Kidney glomerular epithelial cell (primary cell): ENCODE data around the gene ARSG.
"Not testable (repeated sequence)": the region's sequence is repeated elsewhere in the genome, so short reads cannot be mapped to it uniquely, and the experiment has no call there.

Source experiments
- DNase-seq: peaks from one replicate; lab custom pipeline; 2025; lab: John Stamatoyannopoulos, UW

ARSG gene

DNA sequence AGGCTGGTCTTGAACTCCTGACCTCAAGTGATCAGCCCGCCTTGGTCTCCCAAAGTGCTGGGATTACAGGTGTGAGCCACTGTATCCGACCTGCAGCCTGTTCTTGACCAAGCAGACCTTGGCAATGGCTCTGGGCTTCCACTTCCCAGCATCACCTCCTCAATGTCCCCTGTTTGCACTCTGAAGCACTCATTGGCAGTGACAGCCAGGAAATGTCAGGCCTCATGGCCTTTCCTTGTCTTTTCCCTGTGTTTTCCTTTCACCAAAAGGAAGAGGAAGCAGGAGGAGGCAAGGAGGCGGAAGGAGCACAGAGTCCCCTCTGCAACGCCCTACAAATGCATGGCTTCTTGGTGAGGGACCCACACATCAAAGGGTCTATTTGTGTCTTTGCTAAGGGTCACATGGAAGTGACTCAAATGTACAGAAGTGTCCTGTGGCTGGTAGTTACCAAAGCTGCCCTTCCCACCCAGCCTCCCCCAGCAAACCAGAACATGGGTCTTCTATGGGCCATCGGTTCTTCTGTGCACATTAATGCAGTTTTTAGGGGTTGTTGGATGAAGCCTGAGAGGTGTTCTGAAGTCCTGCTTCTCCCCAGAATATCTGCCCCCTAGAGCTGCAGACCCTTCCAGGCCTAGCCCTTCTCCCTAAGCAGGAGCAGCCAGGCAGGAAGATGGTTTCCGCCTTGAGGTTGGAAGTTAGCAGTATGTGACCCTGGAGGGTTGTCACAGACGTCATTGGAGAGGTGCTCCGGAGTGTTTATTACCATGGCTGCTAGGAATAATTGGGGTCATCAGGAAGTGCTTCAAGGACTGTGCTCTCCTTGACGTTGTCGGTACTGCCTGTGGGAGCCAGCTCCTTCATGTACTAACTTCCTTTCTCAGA is 105.2 kb downstream of the ARSG start:
- DNase-seq: no peak

DNA sequence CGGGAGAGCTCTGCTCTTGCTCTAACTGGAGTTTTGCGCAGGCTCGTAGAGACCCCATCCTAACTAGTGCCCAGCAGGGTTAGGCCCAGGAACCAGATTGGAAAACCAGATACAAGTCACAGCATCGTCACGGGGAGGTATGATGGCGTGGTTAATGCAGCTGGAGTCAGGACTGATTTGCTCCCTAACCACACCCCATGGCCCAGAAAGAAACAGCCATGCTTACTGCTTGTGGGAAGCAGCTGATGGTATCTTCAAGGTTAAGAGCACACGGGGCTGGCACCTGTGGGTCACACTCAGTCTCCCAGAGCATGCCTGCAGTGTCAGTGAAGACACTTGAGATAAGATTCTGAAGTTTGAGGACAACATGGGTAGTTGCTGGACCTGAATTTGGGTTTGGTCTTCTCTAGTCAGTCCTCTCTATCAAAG is 105.8 kb downstream of the ARSG start:
- DNase-seq: no peak

DNA sequence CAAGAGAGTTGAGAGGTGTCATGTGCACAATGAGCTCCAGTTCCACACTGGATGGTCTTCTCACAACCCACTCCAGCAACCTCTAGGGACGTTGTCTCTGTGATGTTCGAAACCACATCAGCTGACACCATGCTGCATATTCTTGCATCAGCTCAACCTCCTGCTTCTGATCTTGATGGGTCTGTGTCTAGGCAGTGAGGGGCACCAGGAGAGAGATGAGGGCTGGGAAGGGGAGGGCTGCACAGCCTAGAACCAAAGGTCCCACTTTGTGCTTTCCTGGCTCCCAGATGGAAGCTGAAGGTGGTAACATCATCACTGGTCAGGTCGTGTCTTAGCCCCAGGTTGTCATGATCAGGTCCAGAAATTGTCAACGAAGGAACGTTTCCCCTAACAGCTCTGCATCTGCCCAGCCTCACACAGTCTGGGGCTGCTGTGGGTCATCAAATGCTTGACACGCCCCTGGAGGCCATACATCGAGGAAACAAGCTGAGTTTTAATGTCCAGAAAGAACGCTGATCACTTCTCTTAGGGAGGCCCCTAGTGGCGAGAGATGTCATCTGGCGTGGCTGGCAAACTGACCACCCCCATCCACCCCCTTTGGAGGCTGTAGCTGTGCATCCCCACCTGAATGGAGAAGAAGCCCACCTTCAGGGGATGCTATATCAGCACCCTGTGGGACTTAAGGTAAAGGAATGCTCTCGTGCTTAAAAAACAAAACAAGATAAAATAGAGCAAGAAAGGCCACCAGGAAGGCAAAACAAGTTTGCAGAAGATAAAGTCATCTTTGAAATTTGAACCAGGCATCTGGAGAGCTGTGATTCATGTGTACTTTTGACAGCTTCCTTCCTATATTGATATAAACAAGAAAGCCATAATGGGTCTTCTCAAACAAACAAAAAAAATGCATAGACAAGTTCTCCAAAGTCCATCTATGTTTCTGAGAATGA is 107.7 kb downstream of the ARSG start:
- DNase-seq: peak; percentile 27

DNA sequence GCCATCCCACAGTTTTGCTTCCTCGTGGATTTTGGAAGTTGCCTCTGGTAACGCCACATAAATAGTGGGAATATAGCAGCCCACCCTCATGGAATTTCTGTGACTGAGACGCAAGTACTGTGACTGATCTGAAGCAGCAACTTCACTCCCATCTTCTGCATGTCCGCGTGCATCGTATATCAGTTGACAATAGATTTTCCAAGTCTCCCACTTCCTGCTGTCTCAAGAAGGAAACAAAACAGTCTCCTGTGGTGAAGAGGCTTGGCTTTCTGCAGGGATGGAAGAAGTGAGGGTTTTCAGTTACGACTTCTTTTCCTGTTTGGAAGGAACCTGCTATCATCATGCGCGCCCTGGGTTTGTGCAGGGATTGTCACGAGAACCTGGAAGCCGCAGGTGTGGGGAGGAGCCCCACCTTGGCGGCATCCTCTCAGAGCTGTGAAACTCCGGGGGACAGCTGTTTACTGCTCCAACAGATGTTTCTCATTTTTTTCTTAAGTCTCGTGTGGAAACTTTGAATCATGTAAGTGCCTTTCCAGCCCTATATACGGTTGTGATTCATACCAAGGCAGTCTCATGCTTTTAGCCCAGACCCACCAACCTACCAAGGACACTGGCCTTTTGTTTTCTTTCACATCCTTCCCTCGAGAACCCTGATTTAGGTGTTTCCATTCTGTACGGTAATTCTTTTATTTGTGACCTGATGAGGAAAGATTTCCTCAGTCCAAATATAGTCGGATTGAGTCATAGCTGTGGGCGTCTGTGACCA is 108.5 kb downstream of the ARSG start:
- no peak for DNase-seq

DNA sequence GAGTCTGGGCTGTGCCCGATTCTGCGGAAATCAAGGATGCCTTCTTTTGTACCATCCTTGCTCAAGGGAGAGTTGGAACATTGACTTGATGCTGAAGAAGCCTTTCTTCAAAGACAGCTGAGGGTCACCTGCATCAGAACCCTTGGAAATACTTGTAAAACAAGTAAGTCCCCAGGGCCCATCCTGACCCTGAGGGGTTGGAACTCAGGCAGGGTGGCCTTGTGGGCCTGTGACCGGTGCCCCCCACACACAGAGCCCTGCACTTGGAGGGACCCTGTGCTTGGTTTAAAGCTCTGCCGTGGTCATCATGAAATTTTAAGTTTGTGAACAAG is 109.1 kb downstream of the ARSG start:
- no peak for DNase-seq

DNA sequence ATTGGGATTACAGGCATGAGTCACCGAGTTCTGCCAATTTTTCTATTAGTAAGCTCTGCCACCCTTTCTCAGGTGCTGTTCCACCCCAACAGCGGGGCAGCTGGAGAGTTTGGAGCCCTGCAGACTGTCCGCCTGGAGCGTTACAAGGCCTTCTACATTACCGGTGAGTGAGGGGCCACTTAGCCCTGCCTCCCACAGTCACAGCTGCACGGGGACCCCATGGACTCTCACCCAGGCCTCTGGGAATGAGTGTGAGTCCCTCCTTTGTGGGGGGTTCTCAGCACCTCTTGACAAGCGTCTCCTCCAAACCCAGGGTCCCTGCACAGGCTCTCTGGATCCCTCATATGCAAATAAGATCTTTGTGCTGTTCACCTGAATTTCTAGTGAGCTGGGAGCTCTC is 110.0 kb downstream of the ARSG start:
- DNase-seq: no peak

DNA sequence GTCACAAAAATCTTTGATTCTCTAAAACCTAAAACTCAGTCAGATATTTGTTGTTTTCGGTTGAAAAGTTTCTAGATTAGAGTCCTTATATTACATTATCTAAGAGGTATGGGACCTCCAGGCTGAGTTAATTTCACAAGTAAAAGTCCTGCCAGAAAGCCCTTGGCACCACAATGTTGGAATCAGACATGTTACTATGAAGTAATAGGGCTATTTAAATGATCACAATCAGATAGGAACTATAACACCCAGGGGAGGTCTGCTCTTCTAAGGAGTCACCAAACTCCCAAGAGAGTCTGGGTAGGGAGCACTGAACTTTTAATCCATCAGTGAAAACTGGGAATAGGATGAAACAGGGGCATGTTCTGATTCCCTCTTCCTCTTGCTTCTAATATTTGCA is 111.8 kb downstream of the ARSG start:
- DNase-seq: no peak

DNA sequence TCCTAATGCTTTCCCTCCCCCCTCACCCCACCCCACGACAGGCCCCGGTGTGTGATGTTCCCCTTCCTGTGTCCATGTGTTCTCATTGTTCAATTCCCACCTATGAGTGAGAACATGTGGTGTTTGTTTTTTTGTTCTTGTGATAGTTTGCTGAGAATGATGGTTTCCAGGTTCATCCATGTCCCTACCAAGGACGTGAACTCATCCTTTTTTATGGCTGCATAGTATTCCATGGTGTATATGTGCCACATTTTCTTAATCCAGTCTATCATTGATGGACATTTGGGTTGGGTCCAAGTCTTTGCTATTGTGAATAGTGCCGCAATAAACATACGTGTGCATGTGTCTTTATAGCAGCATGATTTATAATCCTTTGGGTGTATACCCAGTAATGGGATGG is 112.5 kb downstream of the ARSG start:
- DNase-seq: not testable (repeated sequence)

DNA sequence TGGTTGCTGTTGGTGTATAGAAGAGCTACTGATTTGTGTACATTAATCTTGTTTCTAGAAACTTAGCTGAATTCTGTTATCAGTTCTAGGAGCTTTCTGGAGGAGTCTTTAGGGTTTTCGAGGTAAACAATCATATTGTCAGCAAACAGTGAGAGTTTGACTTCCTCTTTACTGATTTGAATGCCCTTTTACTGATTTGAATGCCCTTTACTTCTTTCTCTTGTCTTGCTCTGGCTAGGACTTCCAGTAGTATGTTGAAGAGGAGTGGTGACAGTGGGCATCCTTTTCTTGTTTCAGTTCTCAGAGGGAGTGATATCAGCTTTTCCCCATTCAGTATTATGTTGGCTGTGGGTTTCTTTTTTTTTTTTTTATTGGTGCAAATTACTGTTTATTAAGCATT is 116.4 kb downstream of the ARSG start:
- not testable (repeated sequence) for DNase-seq

DNA sequence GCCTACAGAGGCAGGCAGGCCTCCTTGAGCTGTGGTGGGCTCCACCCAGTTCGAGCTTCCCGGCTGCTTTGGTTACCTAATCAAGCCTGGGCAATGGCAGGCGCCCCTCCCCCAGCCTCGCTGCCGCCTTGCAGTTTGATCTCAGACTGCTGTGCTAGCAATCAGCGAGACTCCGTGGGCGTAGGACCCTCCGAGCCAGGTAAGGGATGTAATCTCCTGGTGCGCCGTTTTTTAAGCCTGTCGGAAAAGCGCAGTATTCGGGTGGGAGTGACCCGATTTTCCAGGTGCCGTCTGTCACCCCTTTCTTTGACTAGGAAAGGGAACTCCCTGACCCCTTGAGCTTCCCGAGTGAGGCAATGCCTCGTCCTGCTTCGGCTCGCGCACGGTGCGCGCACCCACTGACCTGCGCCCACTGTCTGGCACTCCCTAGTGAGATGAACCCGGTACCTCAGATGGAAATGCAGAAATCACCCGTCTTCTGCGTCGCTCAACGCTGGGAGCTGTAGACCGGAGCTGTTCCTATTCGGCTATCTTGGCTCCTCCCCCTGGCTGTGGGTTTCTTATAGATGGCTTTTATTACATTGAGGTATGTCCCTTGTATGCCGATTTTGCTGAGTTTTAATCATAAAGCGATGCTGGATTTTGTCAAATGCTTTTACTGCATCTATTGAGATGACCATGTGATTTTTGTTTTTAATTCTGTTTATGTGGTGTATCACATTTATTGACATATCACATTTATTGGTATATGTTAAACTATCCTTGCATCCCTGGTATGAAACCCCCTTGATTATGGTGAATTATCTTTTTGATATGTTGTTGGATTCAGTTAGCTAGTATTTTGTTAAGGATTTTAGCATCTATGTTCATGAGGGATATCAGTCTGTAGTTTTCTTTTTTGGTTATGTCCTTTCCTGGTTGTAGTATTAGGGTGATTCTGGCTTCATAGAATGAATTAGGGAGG is 122.6 kb downstream of the ARSG start:
- DNase-seq: not testable (repeated sequence)

DNA sequence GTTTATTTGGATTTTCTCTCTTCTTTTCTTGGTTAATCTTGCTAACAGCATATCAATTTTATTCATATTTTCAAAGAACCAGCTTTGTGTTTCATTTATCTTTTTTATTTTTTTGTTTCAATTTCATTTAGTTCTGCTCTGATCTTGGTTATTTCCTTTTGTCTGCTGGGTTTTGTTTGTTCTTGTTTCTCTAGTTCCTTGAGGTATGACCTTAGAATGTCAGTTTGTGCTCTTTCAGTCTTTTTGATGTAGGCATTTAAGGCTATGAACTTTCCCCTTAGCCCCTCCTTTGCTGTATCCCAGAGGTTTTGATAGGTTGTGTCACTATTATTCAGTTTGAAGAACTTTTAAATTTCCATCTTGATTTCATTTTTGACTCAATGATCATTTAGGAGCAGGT is 123.6 kb downstream of the ARSG start:
- DNase-seq: not testable (repeated sequence)

DNA sequence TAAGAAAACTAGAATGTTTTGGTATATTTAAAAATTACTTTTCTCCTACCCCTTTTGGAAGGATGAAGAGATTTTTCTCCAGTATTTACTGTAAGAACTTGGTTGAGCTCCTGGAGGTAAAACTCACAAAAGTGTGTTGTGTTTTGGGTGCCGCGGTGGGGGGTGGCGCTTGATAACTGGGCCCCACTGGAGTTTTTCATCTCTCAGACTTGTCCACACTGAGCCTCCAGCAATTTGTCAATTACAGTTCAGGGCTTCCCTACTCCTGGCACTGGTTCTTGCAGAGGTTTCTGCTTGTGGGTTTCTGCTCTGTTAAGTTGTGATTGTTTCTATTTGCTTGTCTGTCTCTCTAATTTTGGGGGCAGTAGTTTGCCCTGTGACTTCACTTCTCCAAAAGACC is 126.0 kb downstream of the ARSG start:
- no peak for DNase-seq

DNA sequence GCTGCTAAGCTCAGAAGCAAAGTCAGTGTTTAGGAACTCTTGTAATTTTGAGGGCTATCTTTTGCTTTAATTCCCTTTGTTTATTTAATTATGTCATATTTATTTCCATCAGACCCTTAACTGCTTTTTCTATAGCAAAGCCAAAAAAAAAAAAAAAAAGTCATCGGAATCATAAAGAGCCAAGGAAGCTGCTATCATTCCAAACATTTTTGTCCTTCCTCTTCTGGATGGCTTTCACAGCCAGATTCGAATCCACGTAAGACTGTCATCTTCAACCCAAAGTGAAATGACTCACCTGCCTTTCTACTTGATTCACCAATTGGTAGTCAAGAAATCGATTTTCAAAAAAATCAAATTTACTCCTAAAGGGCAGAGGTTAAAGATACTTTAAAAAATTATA is 127.6 kb downstream of the ARSG start:
- DNase-seq: no peak

DNA sequence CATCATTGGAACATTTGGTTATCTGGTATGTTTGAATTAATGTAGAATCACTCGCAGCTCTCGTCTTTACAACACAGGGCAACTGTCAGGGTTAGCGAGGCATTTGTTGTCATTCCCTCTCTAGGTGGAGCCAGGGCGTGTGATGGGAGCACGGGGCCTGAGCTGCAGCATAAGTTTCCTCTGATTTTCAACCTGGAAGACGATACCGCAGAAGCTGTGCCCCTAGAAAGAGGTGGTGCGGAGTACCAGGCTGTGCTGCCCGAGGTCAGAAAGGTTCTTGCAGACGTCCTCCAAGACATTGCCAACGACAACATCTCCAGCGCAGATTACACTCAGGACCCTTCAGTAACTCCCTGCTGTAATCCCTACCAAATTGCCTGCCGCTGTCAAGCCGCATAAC is 128.8 kb downstream of the ARSG start:
- DNase-seq: no peak

DNA sequence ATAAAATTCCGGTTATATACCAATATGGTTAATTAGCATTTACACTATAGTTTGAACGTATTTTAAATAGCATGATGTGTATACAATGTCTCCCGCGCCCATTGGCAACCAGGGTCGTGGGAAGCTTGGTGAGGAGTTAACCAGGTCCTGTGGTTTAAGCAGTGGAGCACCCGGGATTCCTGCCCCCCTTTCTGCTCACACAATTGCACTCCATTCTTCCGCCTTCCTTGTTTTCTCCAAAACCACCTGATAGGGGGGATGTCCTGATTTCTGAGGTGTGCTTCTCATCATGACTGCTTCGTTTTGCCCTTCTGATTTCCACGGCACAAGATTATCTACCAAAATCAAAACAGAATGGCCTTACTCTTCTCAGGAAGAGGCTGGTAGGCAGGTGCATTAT is 130.2 kb downstream of the ARSG start:
- DNase-seq: no peak

DNA sequence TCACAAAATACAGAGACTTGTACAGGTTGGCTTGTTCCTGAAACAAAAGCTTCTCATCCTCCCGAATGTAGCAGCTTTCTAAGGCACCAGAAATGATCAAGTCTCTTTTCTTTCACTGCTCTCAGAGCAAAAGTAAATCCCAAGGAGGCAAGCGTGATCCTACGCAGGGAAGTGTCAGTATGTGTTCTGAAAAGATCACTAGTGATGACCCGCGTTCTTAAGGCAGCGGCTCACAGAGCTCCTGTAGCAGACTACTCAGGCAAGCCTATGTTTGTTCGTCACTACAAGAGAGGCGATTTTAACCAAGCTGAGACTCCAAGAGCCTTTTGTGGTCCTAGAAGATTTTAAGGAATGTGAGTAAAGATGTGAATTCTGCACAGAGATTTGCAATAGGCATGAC is 131.5 kb downstream of the ARSG start:
- DNase-seq: no peak

DNA sequence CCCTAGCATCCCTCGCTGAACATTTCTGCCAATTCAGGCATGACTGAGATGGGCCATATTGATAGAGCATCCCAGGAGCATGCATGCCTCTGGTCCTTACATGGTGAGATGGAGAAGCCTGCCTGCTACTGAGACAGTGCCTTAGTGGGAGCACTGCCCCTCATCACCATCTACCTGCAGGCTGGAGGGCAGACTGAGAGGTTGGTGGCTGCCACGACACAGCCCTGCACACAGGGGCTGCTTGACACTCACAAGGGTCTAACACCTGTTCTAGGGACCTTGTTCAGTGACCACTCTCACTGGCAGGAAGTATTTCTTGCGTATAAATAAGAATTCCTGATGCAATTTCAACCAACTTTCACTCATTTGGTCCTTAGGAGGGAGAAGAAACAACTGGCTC is 132.0 kb downstream of the ARSG start:
- DNase-seq: no peak

DNA sequence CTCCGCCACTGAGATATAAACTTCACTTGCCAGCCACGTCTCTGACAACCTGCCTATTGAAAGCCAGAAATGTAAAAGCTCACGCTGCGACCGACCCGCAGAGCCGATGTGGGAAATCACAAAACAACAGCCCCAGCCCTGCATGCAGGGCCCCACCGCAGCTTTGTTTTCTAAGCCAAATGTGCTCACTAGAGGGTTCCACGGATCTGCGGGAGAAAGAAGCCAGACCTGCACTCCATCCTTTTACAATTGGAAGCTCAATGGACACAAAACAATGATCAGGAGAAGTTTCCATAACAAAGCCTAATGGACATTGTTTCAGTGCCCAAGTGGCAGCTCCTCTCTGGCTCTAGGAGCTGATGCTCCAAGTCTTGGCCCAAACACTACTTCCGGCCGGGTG is 132.9 kb downstream of the ARSG start:
- no peak for DNase-seq

DNA sequence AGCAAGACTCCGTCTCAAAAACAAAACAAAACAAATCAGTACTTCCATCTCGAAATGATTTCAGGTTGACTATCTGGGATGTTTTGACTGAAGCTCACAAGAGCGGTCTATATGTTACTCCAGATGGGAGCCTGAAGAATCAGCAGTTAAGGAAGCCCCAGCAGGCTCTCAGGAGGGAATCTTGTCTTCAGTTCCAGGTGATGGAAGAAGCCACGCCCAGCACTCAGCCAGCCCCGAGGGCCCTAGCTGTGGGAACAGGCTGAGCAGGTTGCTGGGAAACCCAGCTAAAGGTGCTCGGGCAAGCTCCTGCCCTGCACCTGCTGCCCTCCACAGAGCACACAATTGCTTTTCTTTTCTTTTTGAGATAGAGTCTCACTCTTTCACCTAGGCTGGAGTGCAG is 133.6 kb downstream of the ARSG start:
- DNase-seq: no peak

DNA sequence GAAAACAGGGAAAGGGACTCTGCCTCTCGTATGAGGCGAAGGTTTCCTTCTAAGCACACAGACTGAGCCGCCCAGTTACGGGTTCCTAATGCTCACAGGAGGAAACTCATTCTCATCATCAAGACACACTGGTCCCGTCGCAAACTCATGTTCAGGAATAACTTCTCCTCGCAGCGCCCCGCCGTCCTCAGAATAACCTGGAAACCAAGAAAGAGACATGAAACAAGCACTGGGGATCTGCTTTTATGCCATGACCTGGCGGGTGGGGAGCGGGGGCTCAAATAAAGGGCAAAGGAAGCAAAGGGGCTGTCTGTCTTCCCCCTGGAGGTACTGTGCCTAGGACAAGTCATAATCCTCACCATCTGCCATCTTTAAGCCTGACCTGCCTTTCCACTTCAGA is 134.7 kb downstream of the ARSG start:
- no peak for DNase-seq

DNA sequence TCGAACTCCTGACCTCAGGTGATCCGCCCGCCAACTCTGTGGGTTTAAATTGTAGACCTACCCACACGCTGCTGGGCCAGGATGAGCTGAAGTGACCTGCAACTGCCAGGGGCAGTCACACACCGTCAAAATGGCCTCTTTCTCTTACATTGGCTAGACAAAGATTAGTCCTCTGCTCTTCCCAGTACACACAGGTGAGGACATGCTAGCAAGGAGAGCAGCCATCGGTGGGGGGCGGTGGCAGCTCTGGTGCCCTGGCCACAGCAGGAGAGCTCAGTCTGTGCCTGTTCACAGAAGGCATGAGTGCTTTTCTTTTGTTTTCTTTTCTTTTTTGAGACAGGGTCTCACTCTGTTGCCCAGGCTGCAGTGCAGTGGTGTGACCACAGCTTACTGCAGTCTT is 136.3 kb downstream of the ARSG start:
- no peak for DNase-seq
